Kidney (tissue), 22 donors: ENCODE data around the gene RASL11A. TPM values are rescaled to one million over a fixed set of nuclear protein-coding genes. Genes with fewer than 3 reads are reported as not detected.
"Not testable (repeated sequence)": the region's sequence is repeated elsewhere in the genome, so short reads cannot be mapped to it uniquely, and the experiment has no call there.

ENCODE experiments used
- DNase-seq, 5 donors: peaks; one replicate each; pipeline ENCODE4 v3.0.0-alpha.2; 2013 to 2020
- FAIRE-seq: peaks from 2 replicates; lab custom pipeline; 2012; peaks lifted over from hg19 to GRCh38; lab: Jason Lieb, UNC
- H3K27ac ChIP-seq, 2 donors: one replicate each; pipeline ENCODE4 v1.7.0; 2013; ENCODE audit warnings: low read depth in 2 of 2, low read length in 2 of 2, inconsistent platforms in 1 of 2
- H3K27me3 ChIP-seq: one replicate; pipeline ENCODE4 v1.7.1; 2013; ENCODE audit warnings: low read length, inconsistent platforms; ENCODE audit not compliant: control insufficient read depth, insufficient read depth
- H3K36me3 ChIP-seq, 3 donors: one replicate each; pipeline versions ENCODE4 v1.7.0 to v1.7.1; 2013; ENCODE audit warnings: low read length in 3 of 3, control low read depth in 1 of 3, inconsistent platforms in 1 of 3; ENCODE audit not compliant: insufficient read depth in 3 of 3, control insufficient read depth in 2 of 3
- H3K4me1 ChIP-seq, 3 donors: one replicate each; pipeline versions ENCODE4 v1.7.0 to v1.7.1; 2013; ENCODE audit warnings: low read length in 3 of 3, inconsistent platforms in 1 of 3, low read depth in 1 of 3; ENCODE audit not compliant: control insufficient read depth in 2 of 3, insufficient read depth in 2 of 3
- H3K4me3 ChIP-seq, 3 donors: one replicate each; pipeline versions ENCODE4 v1.7.0 to v1.8.1; 2013; ENCODE audit warnings: low read length in 3 of 3, control low read depth in 1 of 3, inconsistent platforms in 1 of 3
- H3K9ac ChIP-seq, 3 donors: one replicate each; pipeline versions ENCODE4 v1.7.0 to v1.7.1; 2013; ENCODE audit warnings: low read length in 3 of 3, control low read depth in 1 of 3, inconsistent platforms in 1 of 3
- H3K9me3 ChIP-seq, 3 donors: one replicate each; pipeline versions ENCODE4 v1.7.0 to v1.7.1; 2013; ENCODE audit warnings: low read length in 3 of 3, control low read depth in 1 of 3, inconsistent platforms in 1 of 3; ENCODE audit not compliant: control insufficient read depth in 2 of 3, insufficient read depth in 1 of 3
- CTCF ChIP-seq: IDR thresholded peaks from 3 replicates; pipeline ENCODE4 v1.5.1; 2012; ENCODE audit warnings: mild to moderate bottlenecking, moderate library complexity, borderline replicate concordance; ENCODE audit not compliant: insufficient read depth; ENCODE audit errors: extremely low read depth
- intact Hi-C: fragments of 100-400 bp; cut with DNase I; formaldehyde crosslinking; loops from one replicate; pipeline ENCODE4 v1.11.1; 2022
- long read RNA-seq, 10 donors: library from polyadenylated mRNA in 1 of 10; unstranded in 1 of 10; transcript quantifications; one replicate each; pipeline ENCODE4 v2.0.0 and lab custom pipeline, GENCODE V29; 2021 to 2026
- polyA plus RNA-seq: library from polyadenylated mRNA; stranded (reverse); fragments of 350-450 nt; fragmentation: Illumina TruSeq; extraction: RNeasy Lipid Tissue Mini Kit (QIAGEN cat#74804); gene quantifications from one replicate; pipeline ENCODE4 v1.2.3, GENCODE V29; 2014; ENCODE audit warnings: low read depth, low replicate concordance; ENCODE audit not compliant: insufficient read depth
- total RNA-seq: library from RNA; stranded (reverse); fragmentation: NEBNext Ultra II Directional; extraction: Animal tissue kit (Norgen Biotek cat#: 25700); gene quantifications from one replicate; pipeline ENCODE4 v1.2.1, GENCODE V29; 2021
- donor health status: control.
- donor health status: control.
- donor health status: control.
- donor health status: control.
- donor health status: control.
- donor health status: DM: yes; HTN: yes; CAD: no.
- donor health status: Normal renal cell carcinoma (clear cell type).

RASL11A gene
- total RNA-seq = 42.4 TPM
- polyA plus RNA-seq = 66.6 TPM
- long read RNA-seq, donor 1, transcript RASL11A-201 (4 exons, 1,543 nt) = major isoform, 8 of 9 reads
- long read RNA-seq, donor 1, partial matches to known transcripts = 0 of 9 reads
- long read RNA-seq, donor 1, other reads (novel, unspliced or antisense) = 0 of 9 reads
- long read RNA-seq, donor 2, transcript RASL11A-201 (4 exons, 1,543 nt) = major isoform, 14 of 16 reads
- long read RNA-seq, donor 2, partial matches to known transcripts = 0 of 16 reads
- long read RNA-seq, donor 2, other reads (novel, unspliced or antisense) = 0 of 16 reads
- long read RNA-seq, donor 3, transcript RASL11A-201 (4 exons, 1,543 nt) = major isoform, 12 of 13 reads
- long read RNA-seq, donor 3, partial matches to known transcripts = 0 of 13 reads
- long read RNA-seq, donor 3, other reads (novel, unspliced or antisense) = 0 of 13 reads
- long read RNA-seq, donor 4, transcript RASL11A-201 (4 exons, 1,543 nt) = major isoform, 7 of 7 reads
- long read RNA-seq, donor 4, partial matches to known transcripts = 0 of 7 reads
- long read RNA-seq, donor 4, other reads (novel, unspliced or antisense) = 0 of 7 reads
- long read RNA-seq, donor 5 = 0 reads
- long read RNA-seq, donor 6, transcript RASL11A-201 (4 exons, 1,543 nt) = minor isoform, 5 of 17 reads
- long read RNA-seq, donor 6, transcript RASL11A-202 (4 exons, 415 nt) = major isoform, 6 of 17 reads
- long read RNA-seq, donor 6, partial matches to known transcripts = 5 of 17 reads
- long read RNA-seq, donor 6, other reads (novel, unspliced or antisense) = 0 of 17 reads
- long read RNA-seq, donor 7, partial matches to known transcripts = 1 of 5 reads
- long read RNA-seq, donor 7, other reads (novel, unspliced or antisense) = 0 of 5 reads
- long read RNA-seq, donor 8, transcript RASL11A-201 (4 exons, 1,543 nt) = major isoform, 10 of 13 reads
- long read RNA-seq, donor 8, partial matches to known transcripts = 0 of 13 reads
- long read RNA-seq, donor 8, other reads (novel, unspliced or antisense) = 0 of 13 reads
- long read RNA-seq, donor 9, transcript RASL11A-201 (4 exons, 1,543 nt) = major isoform, 5 of 5 reads
- long read RNA-seq, donor 9, partial matches to known transcripts = 0 of 5 reads
- long read RNA-seq, donor 9, other reads (novel, unspliced or antisense) = 0 of 5 reads
- long read RNA-seq, donor 10, transcript RASL11A-201 (4 exons, 1,543 nt) = major isoform, 12 of 16 reads
- long read RNA-seq, donor 10, partial matches to known transcripts = 0 of 16 reads
- long read RNA-seq, donor 10, other reads (novel, unspliced or antisense) = 0 of 16 reads

GRCh38 chr13:27270594-27271520, at the start of gene RASL11A:
TSS of gene RASL11A (plus strand) at chr13:27270830. CDS start at chr13:27270945, 115 bp downstream.
- H3K27me3 ChIP-seq = no peaks in the 10 kb centered on the region
- FAIRE-seq = no peak
- peaks cover 10 to 20% (median 11%) of the 10 kb centered on the region in 3 donors for H3K4me1 ChIP-seq
- peak within 1 kb of the TSS; percentile 69 to 99 (median 86) for H3K9ac ChIP-seq
- peak; percentile 86 to 97 (median 91) for DNase-seq
- intact Hi-C loops = loop anchor here (10.0 kb wide), 1 partner anchor 286 kb away; no protein-coding TSS in a partner anchor
- no peaks in the 10 kb centered on the region for H3K9me3 ChIP-seq
- peak within 1 kb of the TSS; percentile 95 for H3K27ac ChIP-seq
- H3K4me3 ChIP-seq = peak within 1 kb of the TSS; percentile 78 to 98 (median 85)
- TF ChIP-seq CTCF = peak; percentile 71
- peaks cover 0 to 5% (median 0%) of the 10 kb centered on the region in 3 donors for H3K36me3 ChIP-seq

GRCh38 chr13:27222100-27222499, 48.5 kb upstream of the RASL11A start:
- H3K4me3 ChIP-seq, H3K4me1 ChIP-seq, H3K9ac ChIP-seq, FAIRE-seq, H3K36me3 ChIP-seq, H3K9me3 ChIP-seq, H3K27ac ChIP-seq, intact Hi-C loops, H3K27me3 ChIP-seq, DNase-seq: not testable (repeated sequence)

- H3K4me3 ChIP-seq = no peak overlapping the region
- no peak for FAIRE-seq
- intact Hi-C loops = no loop called here
- H3K27me3 ChIP-seq = no peaks in the 10 kb centered on the region
- H3K36me3 ChIP-seq = no peaks in the 10 kb centered on the region
- H3K9me3 ChIP-seq = no peaks in the 10 kb centered on the region
- no peaks in the 10 kb centered on the region for H3K4me1 ChIP-seq
- H3K27ac ChIP-seq = no peak overlapping the region
- H3K9ac ChIP-seq = no peak overlapping the region
- DNase-seq = no peak
- no peak for TF ChIP-seq CTCF
Observed at GRCh38 chr13:27226991-27227390, 43.6 kb upstream of the RASL11A start.
